Measurements from ENCODE around the gene TMEM174.

TMEM174 gene

GRCh38 chr5:73155271-73156222, 17.4 kb upstream of the TMEM174 start:
- H3K27ac Mint-ChIP-seq, result peak overlapping the region; percentile 11 to 91 (median 20)
- H3K27me3 Mint-ChIP-seq (ENCODE audit: low read depth), result peaks cover 5% of the 10 kb centered on the region
- no peaks in the 10 kb centered on the region for H3K36me3 Mint-ChIP-seq (ENCODE audit: low read depth)
- H3K9me3 Mint-ChIP-seq, result no peaks in the 10 kb centered on the region
- H3K4me1 Mint-ChIP-seq, result peaks cover 33% of the 10 kb centered on the region
- no peak for TF ChIP-seq CTCF (IDR thresholded peaks at IDR 0.05; ENCODE audit: unreplicated experiment in 3 of 3)
- no peak overlapping the region for H3K4me3 Mint-ChIP-seq

- peaks cover 10% of the 10 kb centered on the region for H3K27me3 Mint-ChIP-seq (ENCODE audit: low read depth)
- H3K9me3 Mint-ChIP-seq, result no peaks in the 10 kb centered on the region
- H3K4me3 Mint-ChIP-seq, result no peak overlapping the region
- H3K36me3 Mint-ChIP-seq (ENCODE audit: low read depth), result no peaks in the 10 kb centered on the region
- no peak for TF ChIP-seq CTCF (IDR thresholded peaks at IDR 0.05; ENCODE audit: unreplicated experiment in 3 of 3)
- H3K4me1 Mint-ChIP-seq, result peaks cover 33% of the 10 kb centered on the region
- H3K27ac Mint-ChIP-seq, result peak overlapping the region; percentile 16 to 76 (median 36)
Measured at GRCh38 chr5:73157414-73158303, 15.3 kb upstream of the TMEM174 start.

- no peak for TF ChIP-seq CTCF (IDR thresholded peaks at IDR 0.05; ENCODE audit: unreplicated experiment in 3 of 3)
- H3K4me1 Mint-ChIP-seq, result peaks cover 33% of the 10 kb centered on the region
- H3K27ac Mint-ChIP-seq, result peak overlapping the region; percentile 11 to 76 (median 36)
Measured at GRCh38 chr5:73158313-73158712, 14.7 kb upstream of the TMEM174 start.

GRCh38 chr5:73160239-73160671, 12.7 kb upstream of the TMEM174 start:
- Mint-ChIP-seq H3K4me3 (no peak overlapping the region), H3K4me1 (peaks cover 22% of the 10 kb centered on the region), H3K27ac (no peak overlapping the region), H3K36me3 (ENCODE audit: low read depth) (no peaks in the 10 kb centered on the region), H3K27me3 (ENCODE audit: low read depth) (peaks cover 16% of the 10 kb centered on the region), H3K9me3 (no peaks in the 10 kb centered on the region)
- TF ChIP-seq CTCF (IDR thresholded peaks at IDR 0.05; ENCODE audit: unreplicated experiment in 3 of 3), result no peak

More at GRCh38 chr5:73158313-73158712, 14.7 kb upstream of the TMEM174 start:
- peaks cover 10% of the 10 kb centered on the region for H3K27me3 Mint-ChIP-seq (ENCODE audit: low read depth)
- H3K9me3 Mint-ChIP-seq, result no peaks in the 10 kb centered on the region
- no peak overlapping the region for H3K4me3 Mint-ChIP-seq
- no peaks in the 10 kb centered on the region for H3K36me3 Mint-ChIP-seq (ENCODE audit: low read depth)

GRCh38 chr5:73170522-73170921, 2.5 kb upstream of the TMEM174 start:
- Mint-ChIP-seq H3K9me3 (peaks cover 4% of the 10 kb centered on the region), H3K4me1 (peaks cover 11% of the 10 kb centered on the region)

More at GRCh38 chr5:73170522-73170921, 2.5 kb upstream of the TMEM174 start:
- TF ChIP-seq CTCF (IDR thresholded peaks at IDR 0.05; ENCODE audit: unreplicated experiment in 3 of 3), result no peak
- Mint-ChIP-seq H3K36me3 (ENCODE audit: low read depth) (no peaks in the 10 kb centered on the region), H3K27me3 (ENCODE audit: low read depth) (peaks cover 9% of the 10 kb centered on the region), H3K27ac (no peak overlapping the region), H3K4me3 (no peak overlapping the region)
